Colonic mucosa (tissue), 4 donors: Measurements from ENCODE around the gene PHLPP2. TPM values are rescaled to one million over a fixed set of nuclear protein-coding genes. Genes with fewer than 3 reads are reported as not detected.
A peak's percentile ranks its signal among the peaks of the same experiment; 100 is the strongest.
"Not testable (repeated sequence)": the region's sequence is repeated elsewhere in the genome, so short reads cannot be mapped to it uniquely, and the experiment has no call there.

ENCODE experiments used
- DNase-seq: peaks from one replicate; pipeline ENCODE4 v3.0.0-alpha.2; 2020
- H3K27ac ChIP-seq: fragments of 200-600 bp; one replicate; pipeline ENCODE4 v1.8.0; 2021
- H3K27me3 ChIP-seq: fragments of 200-600 bp; one replicate; pipeline ENCODE4 v1.8.0; 2021
- H3K36me3 ChIP-seq: fragments of 200-600 bp; one replicate; pipeline ENCODE4 v1.8.0; 2021
- H3K4me1 ChIP-seq: fragments of 200-600 bp; one replicate; pipeline ENCODE4 v1.8.0; 2021; ENCODE audit warnings: mild to moderate bottlenecking
- H3K4me3 ChIP-seq: fragments of 200-600 bp; one replicate; pipeline ENCODE4 v1.8.0; 2021
- H3K9ac ChIP-seq, 2 donors: one replicate each; pipeline ENCODE4 v1.7.0; 2013; ENCODE audit warnings: control low read depth in 2 of 2, low read depth in 2 of 2, low read length in 2 of 2
- H3K9me3 ChIP-seq: fragments of 200-600 bp; one replicate; pipeline ENCODE4 v1.8.0; 2021
- CTCF ChIP-seq: fragments of 200-600 bp; IDR thresholded peaks from one replicate; pipeline ENCODE4 v1.8.0; 2022; ENCODE audit warnings: antibody characterized with exemption, mild to moderate bottlenecking
- intact Hi-C: fragments of 100-400 bp; cut with DNase I; formaldehyde crosslinking; loops from one replicate; pipeline ENCODE4 v1.14.1; 2022
- total RNA-seq, 2 donors: library from RNA; stranded (reverse); fragmentation: NEBNext Ultra II Directional in 1 of 2; extraction: Animal tissue kit (Norgen Biotek cat#: 25700) in 1 of 2; gene quantifications; one replicate each; pipeline ENCODE4 v1.2.1, GENCODE V29; 2021
- donor health status: healthy.
- donor health status: DM: no; HTN: no; CAD: no.
- donor health status: DM: no; HTN: no; CAD: no.

Gene PHLPP2
- total RNA-seq, 2 donors from 2014 or later: 23.5 to 53.1 TPM

GRCh38 chr16:71693164-71693563 lies 31.3 kb downstream of the PHLPP2 start:
- Histone ChIP-seq H3K27ac (no peak overlapping the region), H3K27me3 (no peaks in the 10 kb centered on the region), H3K36me3 (no peaks in the 10 kb centered on the region), H3K4me3 (no peak overlapping the region), H3K9ac (no peak overlapping the region), H3K4me1 (no peaks in the 10 kb centered on the region), H3K9me3 (no peaks in the 10 kb centered on the region)
- no peak for DNase-seq
- intact Hi-C loops: no loop called here
- no peak for TF ChIP-seq CTCF

GRCh38 chr16:71689901-71690300 lies 34.6 kb downstream of the PHLPP2 start:
- no peak for TF ChIP-seq CTCF
- H3K4me3 ChIP-seq: no peak overlapping the region
- intact Hi-C loops: no loop called here
- DNase-seq: no peak
- H3K36me3 ChIP-seq: no peaks in the 10 kb centered on the region
- no peaks in the 10 kb centered on the region for H3K4me1 ChIP-seq
- no peaks in the 10 kb centered on the region for H3K27me3 ChIP-seq
- no peak overlapping the region for H3K27ac ChIP-seq
- H3K9ac ChIP-seq: no peak overlapping the region
- H3K9me3 ChIP-seq: no peaks in the 10 kb centered on the region

DNA sequence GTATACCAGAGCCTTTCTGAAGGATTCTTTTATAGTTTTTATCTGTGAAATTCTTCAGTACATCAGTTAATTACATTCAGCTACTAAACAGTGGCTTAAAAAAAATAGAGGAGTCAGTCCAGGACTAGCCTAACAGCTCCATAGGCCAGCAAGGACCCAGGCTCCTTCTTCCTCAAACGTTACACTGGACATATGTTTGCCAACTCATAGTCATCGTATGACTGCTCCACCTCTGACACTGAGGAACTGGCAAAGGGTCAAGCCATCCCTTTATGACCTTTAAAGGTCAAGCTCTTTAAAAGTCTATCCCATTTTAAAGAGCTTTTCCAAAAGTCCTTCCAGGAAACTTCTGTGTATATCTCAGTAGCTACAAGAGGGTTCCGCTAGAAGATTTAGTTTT lies 36.6 kb downstream of the PHLPP2 start:
- no peak overlapping the region for H3K9ac ChIP-seq
- TF ChIP-seq CTCF: no peak
- intact Hi-C loops: no loop called here
- no peaks in the 10 kb centered on the region for H3K9me3 ChIP-seq
- H3K36me3 ChIP-seq: no peaks in the 10 kb centered on the region
- DNase-seq: no peak
- peak overlapping the region; percentile 13 for H3K27ac ChIP-seq
- no peaks in the 10 kb centered on the region for H3K4me1 ChIP-seq
- H3K4me3 ChIP-seq: no peak overlapping the region
- no peaks in the 10 kb centered on the region for H3K27me3 ChIP-seq

GRCh38 chr16:71684280-71684679 lies 40.2 kb downstream of the PHLPP2 start:
- DNase-seq, H3K4me3 ChIP-seq, H3K4me1 ChIP-seq, H3K27ac ChIP-seq, H3K27me3 ChIP-seq, H3K9ac ChIP-seq, intact Hi-C loops, H3K9me3 ChIP-seq, H3K36me3 ChIP-seq: not testable (repeated sequence)

GRCh38 chr16:71681360-71681759 lies 43.1 kb downstream of the PHLPP2 start:
- intact Hi-C loops: no loop called here
- DNase-seq: peak; percentile 40
- no peaks in the 10 kb centered on the region for H3K27me3 ChIP-seq
- H3K9ac ChIP-seq: no peak overlapping the region
- H3K9me3 ChIP-seq: no peaks in the 10 kb centered on the region
- H3K4me3 ChIP-seq: no peak overlapping the region
- peak overlapping the region; percentile 67 for H3K27ac ChIP-seq
- no peaks in the 10 kb centered on the region for H3K4me1 ChIP-seq
- TF ChIP-seq CTCF: no peak
- H3K36me3 ChIP-seq: no peaks in the 10 kb centered on the region

DNA sequence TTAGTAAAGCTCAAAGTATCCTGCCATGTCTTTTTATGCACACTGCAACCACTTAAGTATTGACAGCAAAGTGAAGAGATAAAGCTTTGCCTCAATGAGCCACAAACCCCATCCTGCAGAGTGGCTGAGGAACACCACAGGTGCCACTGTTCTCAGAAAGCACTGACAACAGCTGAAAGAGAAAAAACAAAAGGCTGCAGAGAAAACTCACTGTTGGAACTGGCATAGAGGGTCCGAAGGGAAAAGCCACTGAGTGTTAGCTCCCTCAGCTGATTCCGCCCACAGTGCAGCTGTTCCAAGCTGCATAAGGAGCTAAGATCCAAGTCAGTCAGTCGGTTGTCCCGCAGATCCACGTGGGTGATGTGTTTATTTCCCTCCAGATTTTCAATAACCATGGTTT lies 48.3 kb downstream of the PHLPP2 start:
- H3K27me3 ChIP-seq: no peaks in the 10 kb centered on the region
- no peak overlapping the region for H3K4me3 ChIP-seq
- H3K9ac ChIP-seq: no peak overlapping the region
- no peak for TF ChIP-seq CTCF
- no peaks in the 10 kb centered on the region for H3K9me3 ChIP-seq
- no peaks in the 10 kb centered on the region for H3K36me3 ChIP-seq
- no peaks in the 10 kb centered on the region for H3K4me1 ChIP-seq
- intact Hi-C loops: no loop called here
- DNase-seq: no peak
- no peak overlapping the region for H3K27ac ChIP-seq
